OCI-LY3 (cell line): Measurements from ENCODE around the gene FLNB.

Experiments
- H2AFZ ChIP-seq: fragments of 200-600, 300-600 bp; shearing (Covaris generic); 2 replicates; pipeline ENCODE4 v1.6.0; 2014; ENCODE audit warnings: antibody characterized with exemption, low read depth, low read length
- H3K27ac ChIP-seq: fragments of 200-600, 300-600 bp; sonication (generic); 2 replicates; pipeline ENCODE4 v1.5.1; 2014; ENCODE audit warnings: mild to moderate bottlenecking, low read length, moderate library complexity, mixed read lengths
- H3K27me3 ChIP-seq: fragments of 200-600, 300-600 bp; sonication (generic); 2 replicates; pipeline ENCODE4 v1.6.1; 2014; ENCODE audit warnings: low read depth, low read length, mixed read lengths
- H3K36me3 ChIP-seq: fragments of 200-600, 300-600 bp; sonication (generic); replicated peaks from 2 replicates; pipeline ENCODE3; 2014; ENCODE audit warnings: low read depth, low read length, mixed read lengths
- H3K4me1 ChIP-seq: fragments of 300-600, 200-600 bp; sonication (generic); 2 replicates; pipeline ENCODE4 v1.6.1; 2014; ENCODE audit warnings: low read length, mixed read lengths
- H3K4me2 ChIP-seq: fragments of 200-600, 300-600 bp; sonication (generic); 2 replicates; pipeline ENCODE4 v1.6.1; 2014; ENCODE audit warnings: low read length, mixed read lengths
- H3K4me3 ChIP-seq: fragments of 300-600, 200-600 bp; sonication (generic); 2 replicates; pipeline ENCODE4 v1.5.1; 2014; ENCODE audit warnings: antibody characterized with exemption, mild to moderate bottlenecking, low read length, moderate library complexity
- H3K79me2 ChIP-seq: fragments of 300-600, 200-600 bp; shearing (Covaris generic); 2 replicates; pipeline ENCODE4 v1.6.1; 2014; ENCODE audit warnings: mild to moderate bottlenecking, low read length, mixed read lengths
- H3K9ac ChIP-seq: fragments of 300-600, 200-600 bp; shearing (Covaris generic); 2 replicates; pipeline ENCODE4 v1.6.0; 2014; ENCODE audit warnings: mild to moderate bottlenecking, low read length, moderate library complexity
- H3K9me3 ChIP-seq: fragments of 200-600, 300-600 bp; shearing (Covaris generic); 2 replicates; pipeline ENCODE4 v1.6.1; 2014; ENCODE audit warnings: low read length, mixed read lengths; ENCODE audit not compliant: insufficient read depth
- H4K20me1 ChIP-seq: fragments of 200-600, 300-600 bp; sonication (generic); 2 replicates; pipeline ENCODE4 v1.6.1; 2016; ENCODE audit warnings: low read length, mixed read lengths; ENCODE audit not compliant: insufficient read depth
- CTCF ChIP-seq: fragments of 200-600, 300-600 bp; sonication (generic); IDR thresholded peaks from 2 replicates; pipeline ENCODE4 v1.5.1; 2014; ENCODE audit warnings: antibody characterized with exemption, low read length, low read depth
- EZH2phosphoT487 ChIP-seq: fragments of 200-600 bp; shearing (Covaris generic); IDR thresholded peaks from 2 replicates; pipeline ENCODE4 v1.6.1; 2018; ENCODE audit warnings: antibody characterized with exemption, mixed run types, low read depth

The FLNB gene

GRCh38 chr3:58206406-58207011 is 198.3 kb downstream of the FLNB start:
- no peak overlapping the region for H3K9ac ChIP-seq
- H3K9me3 ChIP-seq, result peaks cover 4% of the 10 kb centered on the region; the same call in 1 of the 2 replicates
- no peak overlapping the region for H3K4me2 ChIP-seq
- H3K36me3 ChIP-seq, result no peaks in the 10 kb centered on the region
- no peaks in the 10 kb centered on the region for H3K27me3 ChIP-seq
- H3K27ac ChIP-seq, result no peak overlapping the region
- H2AFZ ChIP-seq, result no peak overlapping the region
- no peak for TF ChIP-seq CTCF
- no peak for TF ChIP-seq EZH2phosphoT487
- no peaks in the 10 kb centered on the region for H3K79me2 ChIP-seq
- no peaks in the 10 kb centered on the region for H4K20me1 ChIP-seq
- H3K4me3 ChIP-seq, result no peak overlapping the region
- H3K4me1 ChIP-seq, result peaks cover 16% of the 10 kb centered on the region

- H3K9me3 ChIP-seq, result no peaks in the 10 kb centered on the region
- no peaks in the 10 kb centered on the region for H3K79me2 ChIP-seq
- no peaks in the 10 kb centered on the region for H3K27me3 ChIP-seq
- H3K9ac ChIP-seq, result no peak overlapping the region
- no peaks in the 10 kb centered on the region for H4K20me1 ChIP-seq
- H3K36me3 ChIP-seq, result no peaks in the 10 kb centered on the region
- H3K4me1 ChIP-seq, result peaks cover 8% of the 10 kb centered on the region
- TF ChIP-seq EZH2phosphoT487 (no peak), CTCF (no peak)
- H3K4me2 ChIP-seq, result no peak overlapping the region
- no peak overlapping the region for H3K27ac ChIP-seq
- H2AFZ ChIP-seq, result no peak overlapping the region
- no peak overlapping the region for H3K4me3 ChIP-seq
Observed at GRCh38 chr3:58207954-58208353, 199.7 kb downstream of the FLNB start.

DNA sequence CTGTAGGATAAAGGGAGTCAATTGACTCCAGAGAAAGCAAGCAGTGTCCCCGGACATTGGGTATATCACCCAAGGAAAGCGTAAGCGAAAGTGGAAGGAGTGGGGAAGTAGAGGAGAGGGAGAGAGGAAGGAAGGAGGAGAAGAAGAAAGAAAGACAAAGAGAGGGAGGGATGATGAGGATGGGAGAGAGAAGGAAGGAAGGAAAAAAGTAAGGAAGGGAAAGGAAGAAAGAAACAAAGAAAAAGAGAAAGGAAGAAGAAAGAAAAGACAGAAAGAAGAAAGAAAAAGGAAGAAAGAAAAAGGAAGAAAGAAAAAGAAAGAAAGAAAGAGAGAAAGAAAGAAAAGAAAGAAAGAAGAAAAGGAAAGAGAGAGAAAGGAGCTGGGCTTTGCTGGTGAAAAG is 201.7 kb downstream of the FLNB start:
- H3K4me2 ChIP-seq, result no peak overlapping the region
- no peak overlapping the region for H3K9ac ChIP-seq
- no peak overlapping the region for H3K4me3 ChIP-seq
- no peaks in the 10 kb centered on the region for H3K9me3 ChIP-seq
- H3K4me1 ChIP-seq, result peaks cover 16% of the 10 kb centered on the region
- TF ChIP-seq EZH2phosphoT487, result no peak
- no peak for TF ChIP-seq CTCF
- H3K79me2 ChIP-seq, result no peaks in the 10 kb centered on the region
- no peak overlapping the region for H3K27ac ChIP-seq
- no peaks in the 10 kb centered on the region for H3K27me3 ChIP-seq
- H3K36me3 ChIP-seq, result no peaks in the 10 kb centered on the region
- H4K20me1 ChIP-seq, result no peaks in the 10 kb centered on the region
- no peak overlapping the region for H2AFZ ChIP-seq

DNA sequence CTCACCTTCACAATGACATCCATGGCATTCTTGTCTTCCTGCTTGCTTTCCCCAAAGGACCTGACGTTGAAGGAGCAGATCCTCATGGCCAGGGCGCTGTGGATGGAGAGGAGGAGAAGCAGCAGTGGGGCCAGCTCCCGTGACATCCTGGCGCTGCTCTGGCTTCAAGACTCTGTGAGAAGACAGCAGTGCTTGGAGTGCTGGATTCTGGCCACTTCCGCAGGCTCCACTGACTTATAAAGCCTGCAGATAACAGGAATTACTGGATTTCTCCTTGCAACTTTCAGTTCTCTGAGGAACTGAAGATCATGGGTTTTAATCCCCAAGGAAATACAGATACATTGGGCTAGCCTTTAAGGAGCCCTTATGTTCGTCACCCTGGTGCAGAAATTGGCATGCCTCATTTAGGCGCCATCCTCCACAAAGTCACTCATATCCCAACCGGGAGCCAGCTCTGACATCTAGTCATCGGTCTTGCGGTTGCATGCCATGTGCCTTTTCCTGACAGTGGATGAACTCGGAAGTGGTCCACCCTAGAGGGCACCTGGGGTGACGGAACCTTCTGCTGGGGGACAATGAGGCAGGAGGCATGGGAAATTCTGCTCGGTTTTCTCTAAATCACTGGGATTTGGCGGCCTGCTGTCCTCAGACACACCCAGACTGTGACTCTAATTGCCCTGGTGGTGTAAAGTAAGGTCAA is 202.7 kb downstream of the FLNB start, which contains the start of gene DNASE1L3:
TSS of gene DNASE1L3 (minus strand) at position 212 of the 700 bp plus-strand sequence. CDS start at position 146, 66 bp downstream.
- Histone ChIP-seq H3K27me3 (no peaks in the 10 kb centered on the region), H3K79me2 (no peaks in the 10 kb centered on the region), H3K4me2 (no peak within 1 kb of the TSS), H3K4me1 (peaks cover 26% of the 10 kb centered on the region), H3K4me3 (no peak within 1 kb of the TSS), H3K27ac (no peak within 1 kb of the TSS), H2AFZ (no peak within 1 kb of the TSS), H3K9me3 (no peaks in the 10 kb centered on the region), H4K20me1 (no peaks in the 10 kb centered on the region), H3K36me3 (no peaks in the 10 kb centered on the region), H3K9ac (no peak within 1 kb of the TSS)
- TF ChIP-seq CTCF (no peak), EZH2phosphoT487 (no peak)
